Right hindlimb (tissue), 1 donor: ENCODE data around the gene ANKRD62.
"Not testable (repeated sequence)": the region's sequence is repeated elsewhere in the genome, so short reads cannot be mapped to it uniquely, and the experiment has no call there.

Experiments used
- DNase-seq: peaks from one replicate; pipeline ENCODE4 v3.0.0-alpha.2; 2018

The ANKRD62 gene

GRCh38 chr18:12066910-12067511, 26.6 kb upstream of the ANKRD62 start:
- DNase-seq, result no peak

GRCh38 chr18:12067671-12068070, 26.0 kb upstream of the ANKRD62 start:
- no peak for DNase-seq

- DNase-seq, result not testable (repeated sequence)
Measured at GRCh38 chr18:12068316-12068949, 25.2 kb upstream of the ANKRD62 start.

GRCh38 chr18:12068950-12069320, 24.7 kb upstream of the ANKRD62 start:
- DNase-seq, result no peak

- DNase-seq, result not testable (repeated sequence)
Measured at GRCh38 chr18:12071066-12071465, 22.6 kb upstream of the ANKRD62 start.

GRCh38 chr18:12072996-12073395, 20.6 kb upstream of the ANKRD62 start:
- DNase-seq, result no peak

- peak; percentile 48 for DNase-seq
Measured at GRCh38 chr18:12074736-12075135, 18.9 kb upstream of the ANKRD62 start.

GRCh38 chr18:12076424-12077140, 17.1 kb upstream of the ANKRD62 start:
- DNase-seq, result peak; percentile 48

GRCh38 chr18:12077994-12078393, 15.6 kb upstream of the ANKRD62 start:
- not testable (repeated sequence) for DNase-seq

- peak; percentile 83 for DNase-seq
Measured at GRCh38 chr18:12079491-12080237, 14.0 kb upstream of the ANKRD62 start.

- no peak for DNase-seq
Measured at GRCh38 chr18:12085136-12085535, 8.5 kb upstream of the ANKRD62 start.

GRCh38 chr18:12085786-12086185, 7.9 kb upstream of the ANKRD62 start:
- no peak for DNase-seq

- DNase-seq, result no peak
Measured at GRCh38 chr18:12086249-12086648, 7.4 kb upstream of the ANKRD62 start.

GRCh38 chr18:12086677-12087470, 6.8 kb upstream of the ANKRD62 start:
- DNase-seq, result no peak

- no peak for DNase-seq
Measured at GRCh38 chr18:12087471-12088025, 6.1 kb upstream of the ANKRD62 start.

GRCh38 chr18:12088096-12088495, 5.5 kb upstream of the ANKRD62 start:
- DNase-seq, result no peak

- DNase-seq, result peak; percentile 20
Measured at GRCh38 chr18:12088731-12089375, 4.8 kb upstream of the ANKRD62 start.

GRCh38 chr18:12091538-12092141, 2.0 kb upstream of the ANKRD62 start:
- peak; percentile 72 for DNase-seq

- peak; percentile 21 for DNase-seq
Measured at GRCh38 chr18:12092398-12093229, 1.0 kb upstream of the ANKRD62 start.

- no peak for DNase-seq
Measured at GRCh38 chr18:12098374-12098773, 4.7 kb downstream of the ANKRD62 start.
